Endothelial cell of umbilical vein (primary cell): ENCODE data around the gene CCL17. TPM values are rescaled to one million over a fixed set of nuclear protein-coding genes. Genes with fewer than 3 reads are reported as not detected.

ENCODE experiments used
- BruUV-seq: library from RNA; stranded (reverse); fragments of 400-500 nt; replicated peaks from 2 replicates; lab custom pipeline; 2021; lab: Mats Ljungman, UMichigan
- CTCF ChIA-PET: fragments of 300-600, 350-600 bp; sonication (Branson Sonifier 250); formaldehyde crosslinking; loops from one replicate; lab custom pipeline; 2021; ENCODE audit warnings: antibody characterized with exemption, inconsistent platforms; lab: Charles Lee
- POLR2A ChIA-PET: fragments of 300-600, 350-600 bp; sonication (Branson Sonifier 250); formaldehyde crosslinking; loops from one replicate; lab custom pipeline; 2021; ENCODE audit warnings: antibody characterized with exemption, inconsistent platforms; lab: Charles Lee
- DNase-seq: peaks from one replicate; pipeline ENCODE4 v3.0.0-alpha.2; 2011; ENCODE audit warnings: low read depth, low spot score
- FAIRE-seq: peaks from 2 replicates; lab custom pipeline; 2011; peaks lifted over from hg19 to GRCh38; lab: Jason Lieb, UNC
- H2AFZ ChIP-seq: 2 replicates; pipeline ENCODE4 v1.6.0; 2012; ENCODE audit warnings: low read depth, low read length, control low read depth, inconsistent platforms
- H3K27ac ChIP-seq: 2 replicates; pipeline ENCODE4 v1.5.1; 2011; ENCODE audit warnings: low read depth, mild to moderate bottlenecking, control low read depth, low read length, moderate library complexity; ENCODE audit not compliant: insufficient read depth
- H3K27me3 ChIP-seq, 2 experiments: 2 replicates each; pipeline versions ENCODE4 v1.6.0 to v1.6.1; 2011; ENCODE audit warnings: low read length in 2 of 2, mixed read lengths in 1 of 2; ENCODE audit not compliant: control insufficient read depth in 2 of 2, insufficient read depth in 2 of 2
- H3K36me3 ChIP-seq, 2 experiments: 2 replicates in 1 of 2; 3 replicates in 1 of 2; pipeline ENCODE4 v1.5.1; 2011; ENCODE audit warnings: low read length in 2 of 2, mild to moderate bottlenecking in 1 of 2, moderate library complexity in 1 of 2; ENCODE audit not compliant: control insufficient read depth in 2 of 2, insufficient read depth in 2 of 2; ENCODE audit errors: extremely low read depth in 1 of 2
- H3K4me1 ChIP-seq: 3 replicates; pipeline ENCODE4 v1.5.1; 2011; ENCODE audit warnings: mild to moderate bottlenecking, low read length; ENCODE audit not compliant: control insufficient read depth, insufficient read depth; ENCODE audit errors: extremely low read depth
- H3K4me2 ChIP-seq: 2 replicates; pipeline ENCODE4 v1.6.1; 2011; ENCODE audit warnings: low read length, control low read depth, mixed read lengths; ENCODE audit not compliant: insufficient read depth
- H3K4me3 ChIP-seq, 3 experiments: fragments of 200-600 bp in 1 of 3; sonication (generic), shearing (Covaris generic) in 1 of 3; replicated peaks in 1 of 3; 2 replicates each; pipeline ENCODE4 v1.5.1; 2011 to 2016; ENCODE audit warnings: control low read depth in 3 of 3, low read length in 3 of 3, mild to moderate bottlenecking in 2 of 3, inconsistent platforms in 1 of 3, low read depth in 1 of 3, moderate library complexity in 1 of 3; ENCODE audit not compliant: insufficient read depth in 1 of 3
- H3K79me2 ChIP-seq: 2 replicates; pipeline ENCODE4 v1.6.0; 2012; ENCODE audit warnings: low read length, inconsistent platforms; ENCODE audit not compliant: control insufficient read depth, insufficient read depth
- H3K9ac ChIP-seq: replicated peaks from 2 replicates; pipeline ENCODE3; 2011; ENCODE audit warnings: low read length, control low read depth; ENCODE audit not compliant: insufficient read depth; ENCODE audit errors: extremely low read depth
- H3K9me1 ChIP-seq: replicated peaks from 3 replicates; pipeline ENCODE4 v1.6.0; 2011; ENCODE audit warnings: mild to moderate bottlenecking, low read length; ENCODE audit not compliant: control insufficient read depth, insufficient read depth; ENCODE audit errors: extremely low read depth
- H3K9me3 ChIP-seq: replicated peaks from 2 replicates; pipeline ENCODE4 v1.5.1; 2012; ENCODE audit warnings: low read length, inconsistent platforms; ENCODE audit not compliant: control insufficient read depth, insufficient read depth
- H4K20me1 ChIP-seq: replicated peaks from 2 replicates; pipeline ENCODE3; 2011; ENCODE audit warnings: mild to moderate bottlenecking, low read length; ENCODE audit not compliant: control insufficient read depth, insufficient read depth; ENCODE audit errors: extremely low read depth
- EZH2 ChIP-seq: IDR thresholded peaks from 2 replicates; pipeline ENCODE4 v1.6.1; 2012; ENCODE audit warnings: borderline replicate concordance, low read depth, mild to moderate bottlenecking, moderate library complexity, low read length, inconsistent platforms; ENCODE audit not compliant: severe bottlenecking
- FOS ChIP-seq: IDR thresholded peaks from 2 replicates; pipeline ENCODE4 v1.6.1; 2011; ENCODE audit warnings: mild to moderate bottlenecking, low read length, moderate library complexity, borderline replicate concordance; ENCODE audit not compliant: insufficient read depth
- GATA2 ChIP-seq: IDR thresholded peaks from 2 replicates; pipeline ENCODE4 v1.7.0; 2011; ENCODE audit warnings: low read depth, mild to moderate bottlenecking, moderate library complexity, mixed read lengths, low read length; ENCODE audit not compliant: insufficient read length, insufficient read depth
- JUN ChIP-seq: IDR thresholded peaks from 2 replicates; pipeline ENCODE4 v1.6.1; 2011; ENCODE audit warnings: borderline replicate concordance, low read depth; ENCODE audit not compliant: insufficient read length, insufficient read depth
- MAX ChIP-seq: IDR thresholded peaks from 2 replicates; pipeline ENCODE4 v1.6.1; 2011; ENCODE audit not compliant: insufficient read depth, insufficient read length
- MYC ChIP-seq: IDR thresholded peaks from one replicate; pipeline ENCODE4 v1.6.1; 2011; ENCODE audit warnings: mild to moderate bottlenecking, low read depth, low read length
- POLR2A ChIP-seq: IDR thresholded peaks from 2 replicates; pipeline ENCODE4 v1.6.1; 2012; ENCODE audit warnings: low read depth, mild to moderate bottlenecking, control low read depth, low read length
- POLR2AphosphoS5 ChIP-seq: IDR thresholded peaks from 2 replicates; pipeline ENCODE4 v1.6.1; 2012; ENCODE audit warnings: low read depth, mild to moderate bottlenecking, control low read depth, low read length, moderate library complexity; ENCODE audit not compliant: insufficient read depth
- dilution Hi-C: fragments of 300-500 bp; cut with MboI; formaldehyde crosslinking; loops from one replicate; pipeline ENCODE4 v1.15.0; 2019; ENCODE audit warnings: low sequenced_read_pairs; ENCODE audit not compliant: extremely low pct_ligation_motif_present
- intact Hi-C: fragments of 100-400 bp; cut with micrococcal nuclease; formaldehyde crosslinking; loops from one replicate; pipeline ENCODE4 v1.10.0; 2022
- polyA plus RNA-seq, 4 experiments: library from polyadenylated mRNA; depleted of rRNA in 3 of 4; stranded (reverse) in 3 of 4; unstranded in 1 of 4; fragments of >200 nt; gene quantifications; 2 replicates each; pipeline versions ENCODE4 v1.2.1 to v1.2.3, GENCODE V29; 2011 to 2012; ENCODE audit warnings: missing spikeins in 1 of 4
- total RNA-seq: library from RNA; stranded (reverse); gene quantifications from 2 replicates; pipeline ENCODE4 v1.2.3, GENCODE V29; 2021
- TF ChIP-seq, protein P1 (sequence below), 2 donors: IDR thresholded peaks; 1 replicate in 1 of 2; 2 replicates in 1 of 2; pipeline ENCODE4 v1.5.1; 2011; ENCODE audit warnings: low read length in 2 of 2, mild to moderate bottlenecking in 2 of 2, moderate library complexity in 2 of 2, control low read depth in 1 of 2, inconsistent platforms in 1 of 2, low read depth in 1 of 2; ENCODE audit not compliant: insufficient read depth in 1 of 2; ENCODE audit errors: extremely low read depth in 1 of 2

Gene CCL17
- total and polyA plus RNA-seq, 2 donors (not counting 3 experiments of a cell fraction or from before 2014, with no cell fraction given), result not detected

GRCh38 chr16:57452021-57452420, 47.5 kb downstream of the CCL17 start:
- no TSS peak for BruUV-seq
- no peaks in the 10 kb centered on the region for H3K9me1 ChIP-seq
- no peaks in the 10 kb centered on the region for H3K9me3 ChIP-seq
- dilution Hi-C loops (no loop called here), intact Hi-C loops (no loop called here)
- H3K36me3 ChIP-seq, result peaks cover 2 to 26% of the 10 kb centered on the region in 2 experiments
- peaks cover 12% of the 10 kb centered on the region for H3K79me2 ChIP-seq
- DNase-seq (no peak), FAIRE-seq (no peak)
- no peak overlapping the region for H3K27ac ChIP-seq
- H4K20me1 ChIP-seq, result no peaks in the 10 kb centered on the region
- POLR2A ChIA-PET, result no interaction called here
- CTCF ChIA-PET, result interaction anchor here (1.9 kb wide), 1 partner anchor 10 kb away, joined by 6 read pairs; the partner anchor contains the start of gene POLR2C
- no peaks in the 10 kb centered on the region for H3K27me3 ChIP-seq
- H3K9ac ChIP-seq, result no peak overlapping the region
- no peak overlapping the region for H3K4me2 ChIP-seq
- H3K4me3 ChIP-seq, result no peak overlapping the region
- TF ChIP-seq GATA2, result no peak
- no peak for TF ChIP-seq FOS
- no peak for TF ChIP-seq MYC
- no peak for TF ChIP-seq MAX
- TF ChIP-seq, protein P1, sequence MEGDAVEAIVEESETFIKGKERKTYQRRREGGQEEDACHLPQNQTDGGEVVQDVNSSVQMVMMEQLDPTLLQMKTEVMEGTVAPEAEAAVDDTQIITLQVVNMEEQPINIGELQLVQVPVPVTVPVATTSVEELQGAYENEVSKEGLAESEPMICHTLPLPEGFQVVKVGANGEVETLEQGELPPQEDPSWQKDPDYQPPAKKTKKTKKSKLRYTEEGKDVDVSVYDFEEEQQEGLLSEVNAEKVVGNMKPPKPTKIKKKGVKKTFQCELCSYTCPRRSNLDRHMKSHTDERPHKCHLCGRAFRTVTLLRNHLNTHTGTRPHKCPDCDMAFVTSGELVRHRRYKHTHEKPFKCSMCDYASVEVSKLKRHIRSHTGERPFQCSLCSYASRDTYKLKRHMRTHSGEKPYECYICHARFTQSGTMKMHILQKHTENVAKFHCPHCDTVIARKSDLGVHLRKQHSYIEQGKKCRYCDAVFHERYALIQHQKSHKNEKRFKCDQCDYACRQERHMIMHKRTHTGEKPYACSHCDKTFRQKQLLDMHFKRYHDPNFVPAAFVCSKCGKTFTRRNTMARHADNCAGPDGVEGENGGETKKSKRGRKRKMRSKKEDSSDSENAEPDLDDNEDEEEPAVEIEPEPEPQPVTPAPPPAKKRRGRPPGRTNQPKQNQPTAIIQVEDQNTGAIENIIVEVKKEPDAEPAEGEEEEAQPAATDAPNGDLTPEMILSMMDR (IDR thresholded peaks at IDR 0.05; ENCODE audit: extremely low read depth in 1 of 2, insufficient read depth in 1 of 2, low read depth in 1 of 2, low read length in 2 of 2), result no peak
- no peak for TF ChIP-seq POLR2A
- TF ChIP-seq POLR2AphosphoS5, result no peak
- TF ChIP-seq JUN, result no peak
- TF ChIP-seq EZH2, result no peak
- peaks cover 5% of the 10 kb centered on the region for H3K4me1 ChIP-seq
- H2AFZ ChIP-seq, result no peak overlapping the region
